Esophagus muscularis mucosa (tissue), 4 donors: ENCODE results near the gene TXK. TPM values are rescaled to one million over a fixed set of nuclear protein-coding genes. Genes with fewer than 3 reads are reported as not detected.

ENCODE experiments used
- DNase-seq: peaks from one replicate; pipeline ENCODE4 v3.0.0-alpha.2; 2017; ENCODE audit errors: extremely low spot score
- H3K27ac ChIP-seq, 4 donors: fragments of 200-600 bp; sonication (generic); replicated peaks in 1 of 4; 1 replicate in 3 of 4; 2 replicates in 1 of 4; pipeline ENCODE4 v1.5.1; 2016 to 2019; ENCODE audit warnings: mild to moderate bottlenecking in 1 of 4
- H3K27me3 ChIP-seq, 4 donors: fragments of 200-600 bp; sonication (generic); one replicate each; pipeline versions ENCODE4 v1.5.1 to v1.6.0; 2016 to 2019
- H3K36me3 ChIP-seq, 4 donors: fragments of 200-600 bp; sonication (generic); one replicate each; pipeline ENCODE4 v1.5.1; 2016 to 2019
- H3K4me1 ChIP-seq, 4 donors: fragments of 200-600 bp; sonication (generic); one replicate each; pipeline ENCODE4 v1.5.1; 2016 to 2019
- H3K4me3 ChIP-seq, 4 donors: fragments of 200-600 bp; sonication (generic); 1 replicate in 2 of 4; 2 replicates in 2 of 4; pipeline ENCODE4 v1.5.1; 2016 to 2019; ENCODE audit warnings: mild to moderate bottlenecking in 4 of 4, moderate library complexity in 1 of 4
- H3K9me3 ChIP-seq, 4 donors: fragments of 200-600 bp; sonication (generic); 1 replicate in 3 of 4; 2 replicates in 1 of 4; pipeline ENCODE4 v1.5.1; 2016 to 2019
- CTCF ChIP-seq, 3 experiments: fragments of 200-600 bp in 2 of 3; fragments of 450-650 bp in 1 of 3; sonication (generic) in 2 of 3; IDR thresholded peaks; one replicate each; pipeline ENCODE4 v1.5.1; 2017 to 2019; ENCODE audit warnings: antibody characterized with exemption in 3 of 3, mild to moderate bottlenecking in 2 of 3, moderate library complexity in 1 of 3
- EP300 ChIP-seq: sonication (generic); formaldehyde crosslinking; IDR thresholded peaks from one replicate; pipeline ENCODE4 v1.6.1; 2017; ENCODE audit warnings: antibody characterized with exemption
- POLR2A ChIP-seq: fragments of 450-650 bp; IDR thresholded peaks from one replicate; pipeline ENCODE4 v1.6.1; 2017; ENCODE audit warnings: antibody characterized with exemption, moderate library complexity, mild to moderate bottlenecking, low read depth
- POLR2AphosphoS5 ChIP-seq, 2 donors: sonication (generic); formaldehyde crosslinking; IDR thresholded peaks; one replicate each; pipeline ENCODE4 v1.6.1; 2017; ENCODE audit warnings: antibody characterized with exemption in 2 of 2
- WGBS: methylation state at CpG from one replicate; pipeline ENCODE4 v1.1.5; 2018; 5-methylcytosine and 5-hydroxymethylcytosine counted together
- intact Hi-C: fragments of 100-400 bp; cut with DNase I; formaldehyde crosslinking; loops from one replicate; pipeline ENCODE4 v1.15.1; 2023
- total RNA-seq, 4 donors: library from RNA; depleted of rRNA; stranded (reverse); fragments of >200 nt; gene quantifications; one replicate each; pipeline versions ENCODE4 v1.1.0 to v1.2.1, GENCODE V29; 2016

The TXK gene
- total RNA-seq, 4 donors from 2014 or later = 0.92 to 2.1 (median 1.1) TPM

- intact Hi-C loops = no loop called here
- TF ChIP-seq CTCF (IDR thresholded peaks at IDR 0.05) (no peak), POLR2A (no peak), EP300 (no peak), POLR2AphosphoS5 (IDR thresholded peaks at IDR 0.05) (no peak)
- no peaks in the 10 kb centered on the region for H3K9me3 ChIP-seq
- H3K27me3 ChIP-seq = no peaks in the 10 kb centered on the region
- H3K4me1 ChIP-seq = no peaks in the 10 kb centered on the region
- DNase-seq = no peak
- no peak overlapping the region for H3K27ac ChIP-seq
- WGBS = 96% methylated on average over 1 of the region's 1 CpG
- no peaks in the 10 kb centered on the region for H3K36me3 ChIP-seq
- H3K4me3 ChIP-seq = no peak overlapping the region
These were observed 28.8 kb downstream of the TXK start for GRCh38 chr4:48105230-48105629.

- H3K27ac ChIP-seq = no peak overlapping the region
- H3K27me3 ChIP-seq = no peaks in the 10 kb centered on the region
- DNase-seq = no peak
- WGBS = 89% methylated on average over 3 of the region's 3 CpGs
- intact Hi-C loops = no loop called here
- H3K4me1 ChIP-seq = no peaks in the 10 kb centered on the region
- H3K4me3 ChIP-seq = no peak overlapping the region
- TF ChIP-seq POLR2A = no peak
- TF ChIP-seq CTCF (IDR thresholded peaks at IDR 0.05) = no peak
- no peak for TF ChIP-seq EP300
- TF ChIP-seq POLR2AphosphoS5 (IDR thresholded peaks at IDR 0.05) = no peak
- H3K9me3 ChIP-seq = no peaks in the 10 kb centered on the region
- H3K36me3 ChIP-seq = no peaks in the 10 kb centered on the region
These were observed 30.4 kb downstream of the TXK start for GRCh38 chr4:48103483-48104139.

- no peaks in the 10 kb centered on the region for H3K9me3 ChIP-seq
- H3K4me3 ChIP-seq = no peak overlapping the region
- TF ChIP-seq EP300 = no peak
- no peak for TF ChIP-seq CTCF (IDR thresholded peaks at IDR 0.05)
- no peak for TF ChIP-seq POLR2AphosphoS5 (IDR thresholded peaks at IDR 0.05)
- no peak for TF ChIP-seq POLR2A
- no peaks in the 10 kb centered on the region for H3K27me3 ChIP-seq
- DNase-seq = no peak
- H3K4me1 ChIP-seq = no peaks in the 10 kb centered on the region
- no peak overlapping the region for H3K27ac ChIP-seq
- intact Hi-C loops = no loop called here
- H3K36me3 ChIP-seq = no peaks in the 10 kb centered on the region
- WGBS = 83% methylated on average over 3 of the region's 3 CpGs
These were observed 31.7 kb downstream of the TXK start for GRCh38 chr4:48102303-48102702.

- Histone ChIP-seq H3K27ac (no peak overlapping the region), H3K4me3 (no peak overlapping the region), H3K27me3 (no peaks in the 10 kb centered on the region), H3K9me3 (no peaks in the 10 kb centered on the region), H3K4me1 (no peaks in the 10 kb centered on the region), H3K36me3 (no peaks in the 10 kb centered on the region)
- intact Hi-C loops = no loop called here
- WGBS = 50% methylated on average over 1 of the region's 1 CpG
- no peak for DNase-seq
- TF ChIP-seq EP300 (no peak), POLR2A (no peak), POLR2AphosphoS5 (IDR thresholded peaks at IDR 0.05) (no peak), CTCF (IDR thresholded peaks at IDR 0.05) (no peak)
These were observed 33.8 kb downstream of the TXK start for GRCh38 chr4:48100256-48100655.

GRCh38 chr4:48095441-48095840 is 38.6 kb downstream of the TXK start:
- intact Hi-C loops = no loop called here
- 79% methylated on average over 2 of the region's 2 CpGs for WGBS
- Histone ChIP-seq H3K36me3 (no peaks in the 10 kb centered on the region), H3K4me1 (no peaks in the 10 kb centered on the region), H3K9me3 (no peaks in the 10 kb centered on the region), H3K27me3 (no peaks in the 10 kb centered on the region), H3K4me3 (no peak overlapping the region), H3K27ac (no peak overlapping the region)
- no peak for DNase-seq
- no peak for TF ChIP-seq POLR2AphosphoS5 (IDR thresholded peaks at IDR 0.05)
- TF ChIP-seq CTCF (IDR thresholded peaks at IDR 0.05) = no peak
- no peak for TF ChIP-seq POLR2A
- TF ChIP-seq EP300 = no peak
